Brain microvascular endothelial cell (primary cell): ENCODE data around the gene CFAP119.

Experiments used
- DNase-seq: peaks from one replicate; pipeline ENCODE4 v3.0.0-alpha.2; 2020
- H3K27ac ChIP-seq: fragments of 250-450 bp; sonication (Bioruptor Pico); 2 replicates; pipeline ENCODE4 v1.5.1; 2020; ENCODE audit warnings: mild to moderate bottlenecking, moderate library complexity
- H3K27me3 ChIP-seq: fragments of 250-450 bp; sonication (Bioruptor Pico); replicated peaks from 2 replicates; pipeline ENCODE4 v1.5.1; 2020; ENCODE audit warnings: mild to moderate bottlenecking
- H3K36me3 ChIP-seq: fragments of 250-450 bp; sonication (Bioruptor Pico); replicated peaks from 2 replicates; pipeline ENCODE4 v1.5.1; 2020; ENCODE audit warnings: mild to moderate bottlenecking
- H3K4me3 ChIP-seq: 2 replicates; pipeline ENCODE4 v1.5.1; 2011; ENCODE audit warnings: low read depth, mild to moderate bottlenecking, control low read depth, low read length, moderate library complexity
- CTCF ChIP-seq: IDR thresholded peaks from 2 replicates; pipeline ENCODE4 v1.5.1; 2011; ENCODE audit warnings: low read depth, mild to moderate bottlenecking, moderate library complexity, low read length, control low read depth, inconsistent platforms; ENCODE audit errors: missing control alignments
- in situ Hi-C: cut with HindIII; loops from 2 replicates; pipeline ENCODE4 v1.10.0; 2017; ENCODE audit warnings: low sequenced_read_pairs, low pct_ligation_motif_present

Gene CFAP119

GRCh38 chr16:30710971-30711370, 50.9 kb downstream of the CFAP119 start:
- Histone ChIP-seq H3K4me3 (no peak overlapping the region), H3K27me3 (no peaks in the 10 kb centered on the region), H3K36me3 (peaks cover 86% of the 10 kb centered on the region), H3K27ac (no peak overlapping the region)
- DNase-seq = no peak
- TF ChIP-seq CTCF = no peak
- in situ Hi-C loops = no loop called here
